ENCODE measurements around the gene CITED2.

GRCh38 chr6:139395891-139396301 lies 21.4 kb upstream of the CITED2 start:
- no peak for TF ChIP-seq CTCF (conservative IDR thresholded peaks at IDR 0.05; ENCODE audit: low read length)
- TF ChIP-seq EZH2phosphoT487 (IDR thresholded peaks at IDR 0.05; ENCODE audit: borderline replicate concordance), result no peak

Measured in Loucy (cell line).